A673 (cell line): Measurements from ENCODE around the gene ANKRD10. TPM values are rescaled to one million over a fixed set of nuclear protein-coding genes. Genes with fewer than 3 reads are reported as not detected.
"Not testable (repeated sequence)": the region's sequence is repeated elsewhere in the genome, so short reads cannot be mapped to it uniquely, and the experiment has no call there.

Source experiments
- BruUV-seq: library from RNA; stranded (reverse); fragments of 400-500 nt; replicated peaks from 2 replicates; lab custom pipeline; 2021; lab: Mats Ljungman, UMichigan
- CTCF ChIA-PET: fragments of 300-600 bp; sonication (Branson Sonifier 250); formaldehyde crosslinking; loops from one replicate; lab custom pipeline; 2022; ENCODE audit warnings: antibody characterized with exemption; lab: Charles Lee
- POLR2A ChIA-PET: fragments of 300-600 bp; sonication (Branson Sonifier 250); formaldehyde crosslinking; loops from one replicate; lab custom pipeline; 2022; ENCODE audit warnings: antibody characterized with exemption; ENCODE audit not compliant: low non-redundant PET; lab: Charles Lee
- DNase-seq: peaks from one replicate; pipeline ENCODE4 v3.0.0-alpha.2; 2015; ENCODE audit warnings: low spot score
- H3K27ac ChIP-seq: fragments of 200-600 bp; sonication (generic); 2 replicates; pipeline ENCODE4 v1.5.1; 2016; ENCODE audit warnings: mixed run types, low read depth, mild to moderate bottlenecking, mixed read lengths, antibody characterized with exemption, low read length; ENCODE audit not compliant: poor library complexity, severe bottlenecking
- H3K27me3 ChIP-seq: fragments of 200-600 bp; sonication (generic); replicated peaks from 2 replicates; pipeline ENCODE4 v1.6.1; 2017; ENCODE audit warnings: mixed run types, low read depth, mild to moderate bottlenecking, mixed read lengths, antibody characterized with exemption, low read length; ENCODE audit not compliant: insufficient read depth, poor library complexity
- H3K36me3 ChIP-seq: fragments of 200-600 bp; sonication (generic); 2 replicates; pipeline ENCODE4 v1.6.1; 2016; ENCODE audit warnings: mixed run types, mild to moderate bottlenecking, mixed read lengths, antibody characterized with exemption, low read length; ENCODE audit not compliant: insufficient read depth, poor library complexity, severe bottlenecking
- H3K4me1 ChIP-seq: fragments of 200-600 bp; sonication (generic); 2 replicates; pipeline ENCODE4 v1.6.1; 2017; ENCODE audit warnings: mixed run types, mild to moderate bottlenecking, mixed read lengths, antibody characterized with exemption, low read length; ENCODE audit not compliant: insufficient read depth, poor library complexity, severe bottlenecking
- H3K4me3 ChIP-seq: fragments of 200-600 bp; sonication (generic); 2 replicates; pipeline ENCODE4 v1.5.1; 2016; ENCODE audit warnings: low read depth, mixed run types, mild to moderate bottlenecking, mixed read lengths, low read length; ENCODE audit not compliant: poor library complexity, severe bottlenecking
- H3K9me3 ChIP-seq: fragments of 200-600 bp; sonication (generic); 2 replicates; pipeline ENCODE4 v1.6.1; 2016; ENCODE audit warnings: mixed run types, low read depth, mild to moderate bottlenecking, mixed read lengths, antibody characterized with exemption, low read length; ENCODE audit not compliant: poor library complexity, severe bottlenecking
- CTCF ChIP-seq: fragments of 300-800, 200-600 bp; sonication (generic); conservative IDR thresholded peaks from 2 replicates; pipeline ENCODE4 v1.5.1; 2017; ENCODE audit warnings: low read depth, mild to moderate bottlenecking, antibody characterized with exemption, low read length, moderate library complexity, mixed read lengths
- EZH2 ChIP-seq: fragments of 200-600 bp; sonication (generic); IDR thresholded peaks from 2 replicates; pipeline ENCODE4 v1.6.1; 2017; ENCODE audit warnings: borderline replicate concordance, low read depth, mild to moderate bottlenecking, mixed read lengths, antibody characterized with exemption, low read length; ENCODE audit not compliant: poor library complexity, severe bottlenecking
- intact Hi-C: fragments of 100-400 bp; cut with micrococcal nuclease; formaldehyde crosslinking; loops from one replicate; pipeline ENCODE4 v1.10.0; 2022; ENCODE audit not compliant: unreplicated experiment
- total RNA-seq: library from RNA; stranded (reverse); gene quantifications from 2 replicates; pipeline ENCODE4 v1.2.3, GENCODE V29; 2021

Gene ANKRD10
- total RNA-seq, 1 experiment from 2014 or later = 96.2 TPM

GRCh38 chr13:110957181-110957884 is 42.5 kb upstream of the ANKRD10 start:
- POLR2A ChIA-PET = no interaction called here
- BruUV-seq = no TSS peak
- no peaks in the 10 kb centered on the region for H3K27me3 ChIP-seq
- CTCF ChIA-PET = no interaction called here
- TF ChIP-seq CTCF = peak; percentile 51
- TF ChIP-seq EZH2 = no peak
- intact Hi-C loops = no loop called here
- H3K27ac ChIP-seq = no peak overlapping the region
- no peaks in the 10 kb centered on the region for H3K36me3 ChIP-seq
- no peak for DNase-seq
- H3K4me1 ChIP-seq = no peaks in the 10 kb centered on the region
- peaks cover 9% of the 10 kb centered on the region for H3K9me3 ChIP-seq
- H3K4me3 ChIP-seq = no peak overlapping the region

DNA sequence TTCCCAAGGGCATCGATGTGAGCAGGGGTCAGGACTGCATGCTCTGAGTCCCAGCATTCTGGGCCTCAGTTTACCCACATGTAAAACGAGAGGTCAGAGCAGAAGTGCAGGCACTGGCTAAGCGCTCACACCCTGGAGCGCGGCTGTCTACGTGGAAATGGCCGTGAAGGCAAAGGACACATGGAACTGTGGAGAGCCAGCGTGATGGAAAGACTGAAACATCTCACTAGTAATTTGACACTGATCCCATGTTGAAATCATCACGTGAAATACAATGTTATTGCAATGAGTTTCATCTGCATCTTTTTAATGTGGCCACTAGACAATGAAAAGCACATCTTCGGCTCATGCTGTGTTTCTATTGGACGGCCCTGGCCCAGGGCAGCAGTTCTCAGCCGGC is 41.3 kb upstream of the ANKRD10 start:
- POLR2A ChIA-PET, CTCF ChIA-PET, DNase-seq, H3K9me3 ChIP-seq, BruUV-seq, intact Hi-C loops, H3K36me3 ChIP-seq, H3K27ac ChIP-seq, H3K4me3 ChIP-seq, H3K27me3 ChIP-seq, H3K4me1 ChIP-seq: not testable (repeated sequence)

DNA sequence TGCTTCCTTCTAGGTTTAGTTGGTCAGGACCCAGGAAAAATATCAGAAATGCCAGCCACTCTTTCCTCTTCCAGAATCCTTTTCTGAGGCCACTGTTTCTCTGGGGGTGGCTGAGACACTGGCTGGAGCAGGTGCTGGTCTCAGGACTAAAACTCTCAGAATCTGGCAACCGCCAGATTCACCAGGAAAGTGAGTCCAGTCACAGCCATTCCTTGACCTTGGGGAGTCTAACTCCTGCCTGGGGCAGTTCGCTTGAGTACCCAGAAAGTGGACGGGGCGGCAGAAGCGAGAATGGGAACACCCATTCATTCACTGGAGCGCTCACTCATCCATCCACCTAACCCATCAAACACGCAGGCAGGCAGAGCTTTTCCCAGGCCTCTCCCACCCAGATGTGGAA is 40.7 kb upstream of the ANKRD10 start:
- H3K36me3 ChIP-seq, H3K27me3 ChIP-seq, BruUV-seq, H3K27ac ChIP-seq, H3K4me1 ChIP-seq, H3K9me3 ChIP-seq, POLR2A ChIA-PET, intact Hi-C loops, CTCF ChIA-PET, H3K4me3 ChIP-seq, DNase-seq: not testable (repeated sequence)

- H3K27ac ChIP-seq, POLR2A ChIA-PET, H3K27me3 ChIP-seq, H3K4me3 ChIP-seq, CTCF ChIA-PET, intact Hi-C loops, BruUV-seq, H3K4me1 ChIP-seq, H3K9me3 ChIP-seq, H3K36me3 ChIP-seq: not testable (repeated sequence)
- peak; percentile 11 for DNase-seq
These were observed 40.2 kb upstream of the ANKRD10 start for GRCh38 chr13:110955072-110955503.

- H3K27me3 ChIP-seq, BruUV-seq, intact Hi-C loops, CTCF ChIA-PET, H3K4me3 ChIP-seq, POLR2A ChIA-PET, DNase-seq, H3K4me1 ChIP-seq, H3K36me3 ChIP-seq, H3K27ac ChIP-seq, H3K9me3 ChIP-seq: not testable (repeated sequence)
These were observed 39.7 kb upstream of the ANKRD10 start for GRCh38 chr13:110954533-110954920.
